ENCODE results near the gene SELENOO. TPM values are rescaled to one million over a fixed set of nuclear protein-coding genes. Genes with fewer than 3 reads are reported as not detected.

The SELENOO gene
- total RNA-seq, 1 donor: 15.5 TPM

DNA sequence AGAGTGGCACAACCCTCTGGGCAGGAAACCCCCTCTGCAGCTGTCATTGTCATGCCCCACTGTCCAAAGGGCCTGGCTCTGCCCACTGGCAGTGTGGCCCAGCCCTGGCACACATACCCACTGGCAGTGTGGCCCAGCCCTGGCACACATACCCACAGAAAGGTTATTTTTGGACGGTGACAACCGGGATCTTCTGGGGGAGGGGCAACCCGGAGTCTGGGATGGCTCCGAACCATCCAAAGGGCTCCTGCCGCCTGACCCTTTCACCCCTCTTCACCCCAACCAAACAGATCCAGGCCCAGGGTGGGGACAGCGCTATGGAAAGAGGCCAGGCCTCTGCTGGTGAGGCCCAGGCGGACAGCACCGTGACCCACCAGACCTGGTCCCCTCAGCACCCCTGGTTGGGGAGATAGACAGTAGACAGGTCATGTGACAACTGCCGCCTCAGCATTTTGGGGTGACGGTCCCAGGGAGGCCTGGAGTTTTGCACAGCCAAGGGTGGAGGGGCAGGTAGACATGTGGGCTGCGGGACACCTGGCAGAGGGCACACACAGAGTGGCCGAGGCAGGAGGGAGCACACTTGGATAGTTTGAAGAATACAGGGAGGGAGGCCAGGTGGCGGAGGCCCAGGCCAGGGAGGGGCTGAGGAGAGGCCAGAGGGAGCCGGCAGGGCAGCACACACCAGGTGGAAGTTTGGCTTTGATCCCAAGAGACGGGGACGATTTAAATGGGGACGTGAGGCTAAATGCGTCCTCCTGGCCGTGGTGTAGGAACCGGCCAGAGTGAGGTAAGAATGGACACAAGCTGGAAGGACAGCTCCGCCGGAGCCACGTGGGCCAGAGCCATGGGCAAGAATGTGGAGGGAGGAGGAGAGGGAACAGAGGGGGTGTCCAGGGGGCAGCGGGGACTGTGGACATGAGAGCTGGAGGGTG, 57.8 kb downstream of the SELENOO start:
- DNase-seq (ENCODE audit: low read depth): no peak
- TF ChIP-seq, protein P1, sequence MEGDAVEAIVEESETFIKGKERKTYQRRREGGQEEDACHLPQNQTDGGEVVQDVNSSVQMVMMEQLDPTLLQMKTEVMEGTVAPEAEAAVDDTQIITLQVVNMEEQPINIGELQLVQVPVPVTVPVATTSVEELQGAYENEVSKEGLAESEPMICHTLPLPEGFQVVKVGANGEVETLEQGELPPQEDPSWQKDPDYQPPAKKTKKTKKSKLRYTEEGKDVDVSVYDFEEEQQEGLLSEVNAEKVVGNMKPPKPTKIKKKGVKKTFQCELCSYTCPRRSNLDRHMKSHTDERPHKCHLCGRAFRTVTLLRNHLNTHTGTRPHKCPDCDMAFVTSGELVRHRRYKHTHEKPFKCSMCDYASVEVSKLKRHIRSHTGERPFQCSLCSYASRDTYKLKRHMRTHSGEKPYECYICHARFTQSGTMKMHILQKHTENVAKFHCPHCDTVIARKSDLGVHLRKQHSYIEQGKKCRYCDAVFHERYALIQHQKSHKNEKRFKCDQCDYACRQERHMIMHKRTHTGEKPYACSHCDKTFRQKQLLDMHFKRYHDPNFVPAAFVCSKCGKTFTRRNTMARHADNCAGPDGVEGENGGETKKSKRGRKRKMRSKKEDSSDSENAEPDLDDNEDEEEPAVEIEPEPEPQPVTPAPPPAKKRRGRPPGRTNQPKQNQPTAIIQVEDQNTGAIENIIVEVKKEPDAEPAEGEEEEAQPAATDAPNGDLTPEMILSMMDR (IDR thresholded peaks at IDR 0.05; ENCODE audit: insufficient read depth, low read length): no peak
- no peak overlapping the region for H3K4me3 ChIP-seq (ENCODE audit: low read depth, low read length)

DNA sequence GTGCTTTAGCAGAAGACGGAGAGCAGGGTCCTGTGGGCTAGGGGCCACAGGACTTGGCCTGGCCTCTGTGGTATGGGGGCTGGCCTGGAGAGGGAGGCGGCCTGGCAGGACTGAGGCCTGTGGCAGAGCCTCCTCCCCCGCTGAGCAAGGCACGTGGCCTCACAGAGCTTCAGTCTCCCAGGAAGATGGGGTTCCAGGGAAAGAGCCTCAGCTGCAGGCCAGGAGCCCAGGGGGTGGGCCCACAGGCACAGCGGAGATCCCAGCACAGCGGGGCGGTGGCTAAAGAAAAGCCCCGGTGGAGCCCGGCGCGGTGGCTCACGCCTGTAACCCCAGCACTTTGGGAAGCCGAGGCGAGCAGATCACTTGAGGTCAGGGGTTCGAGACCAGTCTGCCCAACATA, 58.5 kb downstream of the SELENOO start:
- no peak for DNase-seq (ENCODE audit: low read depth)
- no peak overlapping the region for H3K4me3 ChIP-seq (ENCODE audit: low read depth, low read length)
- TF ChIP-seq, protein P1 (IDR thresholded peaks at IDR 0.05; ENCODE audit: insufficient read depth, low read length): no peak

DNA sequence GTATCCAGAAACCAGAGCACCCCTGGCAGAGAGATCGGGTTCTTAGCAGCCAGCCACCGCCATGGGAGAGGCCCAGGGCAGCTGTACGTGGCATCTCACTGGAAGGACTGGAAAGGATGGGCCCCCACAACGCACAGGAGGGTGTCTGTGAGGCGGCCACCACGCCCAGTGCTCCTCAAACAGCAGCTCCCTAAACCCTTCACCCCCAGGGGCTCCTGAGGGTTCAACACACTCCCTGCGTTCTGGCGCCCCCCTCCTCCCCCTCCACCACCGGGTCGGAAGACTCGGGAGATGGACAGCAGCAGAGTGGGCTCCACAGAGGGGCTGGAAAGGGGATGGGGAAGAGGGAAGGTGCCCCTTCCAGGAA, 59.6 kb downstream of the SELENOO start:
- peak overlapping the region; percentile 76 for H3K4me3 ChIP-seq (ENCODE audit: low read depth, low read length)
- no peak for DNase-seq (ENCODE audit: low read depth)

DNA sequence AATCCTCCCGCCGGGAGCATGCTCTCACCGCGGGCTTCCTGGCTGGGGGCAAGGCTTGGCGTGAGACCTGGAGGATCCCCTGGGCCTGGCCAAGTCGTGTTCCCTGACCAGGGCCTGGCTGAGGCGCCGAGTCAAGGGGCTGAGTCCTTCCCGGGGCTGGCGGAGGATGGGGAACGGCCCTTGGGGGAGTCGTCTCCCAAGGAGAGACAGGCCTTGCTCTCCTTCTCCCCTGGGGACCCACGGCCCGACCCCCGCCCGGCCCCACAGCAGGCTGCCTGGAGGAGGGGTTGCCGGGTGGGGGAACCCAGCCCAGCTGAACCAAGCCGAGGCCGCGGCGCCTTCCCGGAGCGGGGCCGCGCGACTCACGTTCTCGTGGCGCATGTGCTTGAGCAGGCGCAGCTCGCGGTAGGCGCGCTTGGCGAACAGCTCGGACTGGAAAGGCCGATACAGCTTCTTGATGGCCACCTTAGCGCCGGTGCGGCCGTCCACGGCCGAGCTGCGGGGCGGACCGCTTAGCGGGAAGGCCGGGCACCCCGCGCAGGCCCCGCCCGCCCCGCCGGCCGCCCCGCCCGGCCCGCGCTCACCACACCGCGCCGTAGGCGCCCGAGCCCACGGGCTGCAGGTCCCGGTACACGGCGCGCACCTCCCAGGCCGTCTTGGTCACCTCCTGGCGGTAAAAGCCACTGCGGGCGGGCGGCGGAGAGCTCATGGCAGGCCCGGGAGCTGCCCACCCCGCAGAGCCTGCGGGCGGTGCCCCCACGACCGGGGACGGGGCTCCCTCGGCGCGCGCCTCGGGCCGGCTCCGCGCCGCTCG, 60.2 kb downstream of the SELENOO start:
- TF ChIP-seq, protein P1 (IDR thresholded peaks at IDR 0.05; ENCODE audit: insufficient read depth, low read length): no peak
- peak overlapping the region; percentile 76 for H3K4me3 ChIP-seq (ENCODE audit: low read depth, low read length)
- peak; percentile 57 for DNase-seq (ENCODE audit: low read depth)

More for the DNA sequence above, 59.6 kb downstream of the SELENOO start:
- TF ChIP-seq, protein P1 (IDR thresholded peaks at IDR 0.05; ENCODE audit: insufficient read depth, low read length): no peak

DNA sequence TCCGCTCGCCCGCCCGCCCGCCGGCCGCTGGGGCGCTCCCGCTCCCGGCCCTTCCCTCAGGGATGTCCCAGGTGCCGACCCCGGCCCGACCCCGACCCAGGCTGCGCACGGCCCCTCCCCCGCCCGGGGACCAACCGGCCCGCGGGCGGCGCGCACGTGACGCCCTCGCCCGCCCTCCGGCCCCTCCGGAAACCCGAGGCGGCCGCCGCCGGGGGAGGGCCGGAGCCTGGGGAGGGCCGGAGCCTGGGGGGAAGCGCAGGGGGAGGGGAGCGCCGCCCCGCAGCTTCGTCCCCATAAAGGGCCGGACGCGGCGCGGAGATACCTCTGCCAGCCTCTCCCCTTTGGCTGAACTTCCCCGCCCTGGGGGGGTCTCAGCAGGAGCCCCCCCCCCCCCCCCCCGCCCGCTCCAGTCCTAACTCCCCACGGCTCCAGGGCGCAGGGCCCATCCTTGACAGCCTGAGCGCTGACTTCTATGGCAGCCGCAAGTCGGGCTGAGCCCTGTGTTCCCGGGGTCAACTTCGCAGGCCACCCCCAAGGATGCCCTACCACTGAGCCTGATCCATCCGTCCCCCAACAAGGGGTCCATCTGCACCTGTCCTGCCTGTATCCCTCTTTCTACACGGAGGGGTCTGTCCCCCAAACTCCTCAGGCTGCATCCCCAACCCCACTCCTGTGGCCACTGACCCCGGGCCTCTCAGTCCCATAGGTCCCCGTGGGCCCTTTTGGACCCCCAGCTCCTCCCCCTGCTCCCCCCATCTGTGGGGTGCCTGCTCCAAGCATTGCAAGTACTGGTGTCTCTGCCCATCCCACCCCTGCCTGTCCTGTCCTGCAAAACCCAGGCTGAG, 61.0 kb downstream of the SELENOO start, which contains the start of gene MAPK12:
Gene MAPK12 (minus strand): TSS at position 69 of the 845 bp plus-strand sequence. CDS start 174 bp downstream, outside the sequence.
- no peak for DNase-seq (ENCODE audit: low read depth)
- H3K4me3 ChIP-seq (ENCODE audit: low read depth, low read length): peak within 1 kb of the TSS; percentile 76
- TF ChIP-seq, protein P1 (IDR thresholded peaks at IDR 0.05; ENCODE audit: insufficient read depth, low read length): no peak

DNA sequence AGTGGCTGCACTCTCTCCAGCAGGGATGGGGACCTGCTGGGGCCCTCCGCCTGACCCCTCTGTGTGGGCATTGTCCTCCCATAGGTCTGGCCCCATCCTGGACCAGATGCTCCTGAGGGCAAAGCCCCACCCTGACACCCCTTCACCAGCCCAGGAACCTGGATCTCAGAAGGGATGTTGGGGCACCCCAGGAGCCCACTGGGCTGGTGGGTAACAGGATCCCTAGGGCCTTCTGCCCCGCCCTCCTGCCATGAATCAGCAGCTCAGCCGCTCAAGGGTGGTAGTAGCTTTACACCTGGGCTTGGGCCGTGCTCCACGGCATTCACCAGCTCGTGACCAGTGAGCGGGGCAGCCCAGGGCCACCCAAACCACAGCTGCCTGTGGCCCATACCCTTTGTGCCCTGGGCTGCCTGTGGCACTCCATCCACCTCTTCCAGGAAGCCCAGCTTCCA, 61.7 kb downstream of the SELENOO start:
- H3K4me3 ChIP-seq (ENCODE audit: low read depth, low read length): no peak overlapping the region
- TF ChIP-seq, protein P1 (IDR thresholded peaks at IDR 0.05; ENCODE audit: insufficient read depth, low read length): no peak
- DNase-seq (ENCODE audit: low read depth): no peak

Measured in fibroblast of the aortic adventitia (primary cell).